GM21529 (cell line): ENCODE data around the gene LRRC4C.
A peak's percentile ranks its signal among the peaks of the same experiment; 100 is the strongest.

ENCODE experiments used
- ATAC-seq: cut with Tn5 transposase; IDR thresholded peaks from one replicate; pipeline ENCODE4 v1.9.1; 2021; ENCODE audit not compliant: unreplicated experiment

LRRC4C gene

DNA sequence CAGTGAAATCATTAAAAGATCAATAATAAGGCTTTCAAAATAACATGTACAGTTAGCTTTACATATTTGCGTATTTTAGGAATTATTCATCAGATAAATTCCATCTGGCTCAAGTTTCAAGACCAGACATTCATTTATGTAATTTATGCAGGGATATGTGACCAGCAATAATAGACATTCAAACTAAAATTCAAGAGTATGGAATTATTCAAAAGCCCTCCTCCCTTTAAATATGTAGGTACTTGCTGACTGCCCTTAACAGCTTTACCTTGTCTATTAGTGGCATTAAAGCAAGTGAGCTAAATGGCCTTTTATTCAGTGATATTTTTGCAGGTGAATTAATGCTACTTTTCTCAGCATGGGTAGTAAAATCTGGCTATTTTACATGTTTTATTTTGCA lies 126.1 kb downstream of the LRRC4C start:
- ATAC-seq = no peak

DNA sequence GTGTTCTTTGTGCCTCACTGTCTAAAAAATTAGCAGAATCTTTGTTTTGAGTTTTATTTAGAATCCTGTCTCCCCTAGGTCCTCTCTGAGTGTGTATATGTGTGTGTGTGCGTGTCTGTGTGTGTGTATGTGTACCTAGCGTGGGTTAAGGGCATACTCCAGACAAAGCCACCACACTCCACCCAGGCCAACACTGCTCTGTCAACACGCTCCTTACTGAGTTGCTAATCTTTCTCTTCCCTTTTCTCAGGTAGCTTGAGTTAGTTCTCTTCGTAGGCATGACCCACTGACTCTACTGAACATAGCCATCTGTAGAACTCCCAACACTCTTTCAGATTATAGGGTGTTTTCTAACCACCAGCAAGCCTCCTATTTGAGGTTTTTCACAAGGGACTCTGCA lies 131.1 kb downstream of the LRRC4C start:
- ATAC-seq = no peak

DNA sequence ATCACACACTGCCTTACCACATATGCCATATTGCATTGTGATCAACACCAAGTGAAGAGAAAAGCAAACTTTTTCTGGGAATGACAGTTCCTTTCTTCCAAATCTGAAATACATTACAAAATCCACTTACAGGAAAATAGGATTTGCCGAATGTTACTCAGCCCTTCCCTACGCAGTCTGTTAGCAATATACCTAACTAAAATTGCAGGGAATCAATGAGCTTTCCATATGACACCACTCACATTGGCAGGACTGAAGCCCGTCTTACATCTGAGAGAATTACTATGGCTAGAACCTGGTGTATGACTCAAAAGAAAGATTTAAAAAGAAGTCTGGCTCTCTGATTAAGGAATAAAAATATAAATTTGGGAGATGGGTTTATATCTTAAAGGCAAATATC lies 136.0 kb downstream of the LRRC4C start:
- no peak for ATAC-seq

DNA sequence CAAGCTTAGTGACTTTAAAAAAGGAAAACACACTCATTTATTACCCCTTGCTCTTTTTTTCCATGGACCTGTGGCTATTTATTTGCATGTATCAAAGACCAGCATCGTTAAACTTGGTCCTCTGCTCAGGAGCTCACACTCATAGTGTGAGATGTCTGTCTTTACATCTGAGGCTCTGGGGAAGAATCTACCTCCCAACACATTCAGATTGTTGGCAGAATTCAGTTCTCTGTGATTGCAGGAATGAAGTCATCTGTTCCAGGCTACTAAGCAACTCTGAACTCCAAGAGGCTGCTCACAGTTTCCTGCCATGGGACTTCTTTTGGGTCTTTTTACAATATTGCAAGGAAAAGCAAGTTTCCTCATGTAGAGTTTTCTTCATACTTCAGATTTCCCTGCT lies 138.8 kb downstream of the LRRC4C start:
- no peak for ATAC-seq

- ATAC-seq = no peak
Observed at GRCh38 chr11:41320238-41320637, 139.2 kb downstream of the LRRC4C start.

- no peak for ATAC-seq
Observed at GRCh38 chr11:41319434-41319833, 140.0 kb downstream of the LRRC4C start.

DNA sequence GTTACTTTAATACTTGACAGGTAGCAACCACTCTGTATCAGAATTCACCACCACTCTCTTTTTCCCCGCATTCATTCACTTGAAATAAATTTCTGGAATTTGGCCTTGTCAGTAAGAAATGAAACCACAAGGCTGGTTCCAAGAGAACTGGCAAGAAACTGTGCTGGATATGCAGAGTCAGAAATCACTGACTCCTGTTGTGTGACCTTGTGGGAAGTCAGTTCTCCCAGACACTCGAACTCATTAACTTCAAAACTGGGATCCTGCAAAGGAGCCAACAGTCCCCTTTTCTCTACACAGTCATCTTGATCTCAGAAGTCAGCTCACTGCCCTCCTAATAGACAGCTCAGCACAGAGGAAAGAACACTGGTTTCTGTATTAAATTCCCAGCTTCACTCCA lies 142.7 kb downstream of the LRRC4C start:
- ATAC-seq = no peak

DNA sequence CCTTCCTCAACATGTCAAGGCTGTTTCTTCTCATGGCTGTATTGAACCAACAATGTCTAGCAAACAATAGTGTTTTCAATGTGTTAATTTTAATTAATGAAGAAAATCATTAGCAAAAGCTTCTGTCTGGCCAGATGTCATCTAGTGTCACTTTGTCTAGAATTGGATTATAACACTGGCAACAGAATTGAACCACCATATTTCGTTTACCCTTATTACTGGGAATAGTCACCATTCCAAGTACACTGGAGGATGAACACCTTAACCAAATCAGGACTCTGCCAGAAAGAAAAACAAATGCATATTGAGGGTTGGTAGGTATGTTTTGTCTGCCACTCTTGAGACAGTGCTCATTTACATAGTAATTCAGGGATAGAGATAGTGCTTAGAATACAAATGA lies 146.2 kb downstream of the LRRC4C start:
- no peak for ATAC-seq

- ATAC-seq = peak; percentile 16
Observed at GRCh38 chr11:41309716-41310115, 149.7 kb downstream of the LRRC4C start.

DNA sequence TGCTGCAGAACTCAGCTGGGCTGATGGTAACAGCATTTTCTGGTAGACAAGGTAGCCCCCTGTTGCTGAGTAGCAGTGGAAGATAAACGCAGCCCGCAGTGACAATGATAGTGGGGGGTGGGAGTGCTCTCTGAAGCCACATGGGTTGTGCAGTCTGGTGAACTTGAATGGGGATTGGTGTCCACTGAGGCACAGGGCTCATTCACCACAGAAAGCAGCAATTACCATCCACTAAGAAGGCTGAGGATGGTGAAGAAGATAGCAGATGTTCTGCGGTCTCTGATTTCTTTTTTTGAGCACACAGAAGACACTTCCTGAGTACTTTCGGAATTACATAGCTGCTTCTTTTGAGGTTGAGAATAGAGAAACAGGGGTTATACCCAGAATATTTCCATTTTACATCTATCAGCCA lies 150.3 kb downstream of the LRRC4C start:
- ATAC-seq = peak; percentile 87

- no peak for ATAC-seq
Observed at GRCh38 chr11:41308286-41308685, 151.2 kb downstream of the LRRC4C start.

DNA sequence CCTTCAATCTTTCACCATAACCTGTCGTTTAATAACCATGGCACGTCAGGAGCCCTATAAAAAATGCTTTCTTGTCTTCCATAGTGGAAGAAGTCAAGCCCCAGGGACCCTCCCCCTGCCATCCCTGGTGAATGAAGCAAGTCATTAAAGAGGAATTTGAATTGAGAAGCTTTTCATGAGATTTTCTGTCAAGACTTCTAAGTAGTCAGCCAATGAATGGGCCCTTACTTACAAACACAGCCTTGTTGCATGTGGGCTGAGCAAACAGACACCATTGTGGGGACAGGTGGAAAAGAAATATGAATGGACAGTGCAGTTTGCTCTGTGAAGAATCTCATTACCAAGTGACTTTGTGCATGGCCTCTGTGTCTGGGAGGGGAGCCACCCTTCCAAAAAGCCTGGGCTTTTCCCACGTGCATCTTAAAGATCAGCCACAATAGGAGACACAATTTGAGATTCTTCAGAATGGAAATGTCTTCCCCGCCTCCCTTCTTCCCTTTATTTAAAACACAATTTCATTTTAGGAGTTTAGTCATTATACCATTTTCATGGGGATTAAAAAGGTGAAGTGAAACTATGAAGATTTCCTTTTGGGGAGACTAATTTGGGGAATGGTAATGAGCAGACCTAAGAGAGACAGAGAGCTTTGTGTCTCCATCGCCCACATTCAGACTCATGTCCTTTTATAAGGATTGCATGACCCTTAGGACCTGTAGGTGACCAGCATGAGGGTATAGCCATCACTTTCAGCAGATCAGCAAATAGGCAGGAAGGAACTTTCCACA lies 152.0 kb downstream of the LRRC4C start:
- peak; percentile 24 for ATAC-seq

GRCh38 chr11:41306431-41306830 lies 153.0 kb downstream of the LRRC4C start:
- no peak for ATAC-seq

- ATAC-seq = no peak
Observed at GRCh38 chr11:41301023-41301422, 158.4 kb downstream of the LRRC4C start.

- peak; percentile 85 for ATAC-seq
Observed at GRCh38 chr11:41289408-41289807, 170.0 kb downstream of the LRRC4C start.

- ATAC-seq = no peak
Observed at GRCh38 chr11:41286751-41287150, 172.7 kb downstream of the LRRC4C start.

DNA sequence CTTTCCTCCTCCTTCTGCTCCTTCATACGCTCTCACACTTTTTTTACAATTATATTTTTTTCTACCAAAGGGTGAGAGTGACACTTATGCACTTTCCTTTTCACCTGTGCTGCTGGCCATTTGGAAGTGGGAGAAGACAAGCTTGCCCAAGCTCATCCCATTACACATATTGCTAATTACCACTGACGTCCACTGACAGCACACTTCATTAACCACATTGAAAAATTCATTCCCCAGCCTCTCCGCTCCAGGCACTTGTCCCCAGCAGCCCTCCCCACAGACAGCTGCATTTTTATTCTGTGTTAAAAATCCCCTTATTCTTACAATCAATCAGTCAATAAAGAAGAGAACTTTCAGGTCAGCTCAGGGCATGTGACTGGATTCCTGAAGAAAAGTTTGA lies 175.1 kb downstream of the LRRC4C start:
- no peak for ATAC-seq

DNA sequence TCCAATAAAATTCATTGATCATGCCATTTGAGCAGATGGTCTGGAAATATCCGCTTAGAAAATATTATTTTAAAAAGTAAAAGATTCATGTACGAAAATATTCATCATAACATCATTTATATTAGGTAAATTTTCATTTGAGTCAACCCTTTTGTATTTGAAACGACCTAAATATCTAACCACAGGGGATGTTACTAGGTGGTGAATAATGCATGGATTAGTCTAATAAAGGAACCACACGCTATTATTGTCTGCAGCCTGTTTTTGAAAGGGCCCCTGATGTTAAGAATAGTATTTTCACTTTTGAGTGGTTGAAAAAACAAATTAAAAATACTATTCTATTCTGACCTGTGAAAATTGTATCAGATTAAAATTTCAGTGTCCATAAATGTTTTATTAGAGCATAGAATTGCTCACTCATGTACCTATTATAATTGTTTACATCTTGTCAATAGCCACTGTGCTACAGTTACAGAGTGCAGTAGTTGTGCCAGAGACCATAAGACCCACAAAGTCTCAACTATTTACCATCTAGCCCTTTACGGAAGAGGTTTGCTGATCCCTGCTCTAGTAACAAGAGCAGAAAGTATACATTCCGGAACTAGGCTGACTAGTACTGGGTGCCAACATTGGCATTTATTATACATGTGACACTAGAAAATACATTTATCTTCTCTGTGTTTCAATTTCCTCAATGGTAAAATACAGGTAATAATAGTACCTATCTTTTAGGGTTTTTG lies 176.1 kb downstream of the LRRC4C start:
- ATAC-seq = no peak

DNA sequence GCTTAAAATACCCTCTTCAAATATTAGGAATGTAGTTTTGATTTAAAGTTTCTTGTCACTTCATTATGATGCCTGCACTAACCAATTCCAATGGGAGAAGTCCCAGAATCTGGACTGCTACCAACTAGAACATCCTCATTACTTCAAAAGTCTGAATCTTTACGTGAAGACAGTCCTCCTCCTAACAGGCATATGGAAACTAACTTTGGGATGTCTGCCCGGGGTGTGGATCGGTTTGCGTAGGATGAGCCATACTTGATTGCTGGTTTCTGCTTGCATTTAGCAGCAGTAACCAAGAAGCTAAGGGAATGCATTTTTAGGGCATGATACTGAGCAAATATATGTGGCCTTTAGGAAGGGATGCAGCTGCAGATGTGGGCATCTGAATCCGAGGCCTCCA lies 177.1 kb downstream of the LRRC4C start:
- ATAC-seq = no peak

DNA sequence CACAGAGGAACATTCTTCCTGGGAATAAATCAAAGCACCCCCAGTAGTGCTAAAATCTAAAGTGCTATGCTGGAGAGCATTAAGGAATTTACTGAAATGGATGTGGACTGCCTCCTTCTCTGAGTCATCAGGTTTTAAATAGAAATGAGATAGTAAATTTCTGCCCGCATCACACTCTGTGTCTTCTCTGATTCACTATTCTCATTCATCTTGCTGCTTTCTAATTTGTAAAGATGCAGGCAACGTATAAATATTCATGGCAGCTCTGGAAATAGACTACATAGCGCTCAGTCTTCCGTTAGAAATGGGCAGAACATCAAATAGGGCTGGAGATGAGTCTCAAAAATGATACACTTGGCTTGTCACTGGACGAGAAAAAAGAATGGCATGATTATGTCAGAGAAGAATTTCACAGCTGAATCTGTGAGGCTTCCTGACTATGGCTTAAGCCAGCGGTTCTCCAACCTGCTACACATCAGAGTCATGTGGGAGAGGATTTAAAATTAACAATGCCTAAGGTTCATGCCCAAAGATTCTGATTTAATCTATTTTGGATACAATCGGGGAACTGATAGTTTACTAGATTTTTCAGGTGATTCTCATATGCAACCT lies 178.2 kb downstream of the LRRC4C start:
- no peak for ATAC-seq

GRCh38 chr11:41274831-41275230 lies 184.6 kb downstream of the LRRC4C start:
- no peak for ATAC-seq

GRCh38 chr11:41273908-41274307 lies 185.5 kb downstream of the LRRC4C start:
- ATAC-seq = no peak
